ENCODE data around the gene PPP1R13L. TPM values are rescaled to one million over a fixed set of nuclear protein-coding genes. Genes with fewer than 3 reads are reported as not detected.

PPP1R13L gene
- total RNA-seq: 0.60 and 1.3 TPM in 2 replicates

GRCh38 chr19:45404557-45405434 is at the start of gene PPP1R13L:
PPP1R13L (minus strand) TSS chr19:45405069; CDS start chr19:45398318, 6,751 bp downstream.

GRCh38 chr19:45423589-45424190 is 18.8 kb upstream of the PPP1R13L start, which contains the start of gene ERCC1:
ERCC1 (minus strand) TSS chr19:45423917; CDS start chr19:45423374, 543 bp downstream.

GRCh38 chr19:45406226-45407090 is 1.6 kb upstream of the PPP1R13L start, which contains the start of gene POLR1G:
POLR1G (plus strand) TSS chr19:45406644; CDS start chr19:45406697, 53 bp downstream.

GRCh38 chr19:45370410-45371204 is 34.3 kb downstream of the PPP1R13L start, which contains the start of gene ERCC2:
ERCC2 (minus strand) TSS chr19:45370573; CDS start chr19:45370540, 33 bp downstream.

DNA sequence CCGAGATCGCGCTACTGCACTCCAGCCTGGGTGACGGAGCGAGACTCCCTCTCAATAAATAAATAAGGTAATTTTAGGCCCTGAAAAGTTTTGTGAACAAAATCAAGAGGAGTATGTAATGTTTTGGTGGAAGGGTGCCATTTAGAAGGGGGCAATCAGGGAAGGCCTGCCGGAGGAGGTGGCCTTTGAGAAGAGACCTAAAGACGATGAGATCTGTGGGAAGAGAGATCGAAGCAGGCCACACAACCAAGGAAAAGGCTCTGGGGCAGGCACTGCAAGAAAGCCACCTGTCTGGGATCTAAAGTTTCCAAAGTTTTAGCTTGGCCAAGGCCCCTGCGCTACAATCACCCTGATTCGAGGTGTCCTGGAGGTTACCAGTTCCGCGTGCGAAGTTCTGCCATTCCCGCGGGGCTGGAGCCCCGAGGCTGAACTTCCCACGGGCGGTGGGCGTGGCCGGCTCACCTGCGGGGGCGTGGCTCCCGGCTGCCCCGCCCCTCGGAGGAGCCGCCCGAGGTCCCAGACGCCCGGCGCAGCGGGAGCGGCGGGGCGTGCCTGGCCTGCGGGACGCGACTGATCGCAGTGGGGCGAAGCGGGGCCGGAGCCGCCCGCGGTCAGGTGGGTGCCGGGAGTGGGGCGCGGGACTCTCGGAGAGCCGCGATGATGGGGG is 64.5 kb downstream of the PPP1R13L start, which contains the start of gene KLC3:
TSS of gene KLC3 (plus strand) at position 519 of the 667 bp plus-strand sequence. CDS start 4,792 bp downstream, outside the sequence.

Other genes starting within 250 kb of the PPP1R13L start
- gene NKPD1, start 244.1 kb downstream of the PPP1R13L start, total RNA-seq: 0.47 and 0.52 TPM in 2 replicates
- 11.0 and 13.4 TPM in 2 replicates for gene TRAPPC6A, start 226.8 kb downstream of the PPP1R13L start, total RNA-seq
- gene BLOC1S3, start 226.3 kb downstream of the PPP1R13L start, total RNA-seq: 1.8 and 2.2 TPM in 2 replicates
- gene EXOC3L2, start 159.7 kb downstream of the PPP1R13L start, total RNA-seq: 0.16 TPM in 1 of 2 replicates, not detected in the other
- gene MARK4, start 153.8 kb downstream of the PPP1R13L start, total RNA-seq: 8.2 and 15.9 TPM in 2 replicates
- gene CKM, start 82.2 kb downstream of the PPP1R13L start, total RNA-seq: not detected in 2 replicates
- gene KLC3, start 64.3 kb downstream of the PPP1R13L start, total RNA-seq: 0.16 TPM in 1 of 2 replicates, not detected in the other
- gene ERCC2, start 34.5 kb downstream of the PPP1R13L start, total RNA-seq: 12.5 and 13.2 TPM in 2 replicates
- gene POLR1G, start 1.6 kb upstream of the PPP1R13L start, total RNA-seq: 1.5 and 2.0 TPM in 2 replicates
- 45.9 and 58.8 TPM in 2 replicates for gene ERCC1, start 18.8 kb upstream of the PPP1R13L start, total RNA-seq
- gene FOSB, start 62.9 kb upstream of the PPP1R13L start, total RNA-seq: 0.79 and 1.1 TPM in 2 replicates
- gene RTN2, start 92.0 kb upstream of the PPP1R13L start, total RNA-seq: 8.5 and 12.1 TPM in 2 replicates
- gene PPM1N, start 93.4 kb upstream of the PPP1R13L start, total RNA-seq: 5.5 and 7.5 TPM in 2 replicates
- 18.9 and 32.5 TPM in 2 replicates for gene VASP, start 102.4 kb upstream of the PPP1R13L start, total RNA-seq
- 2.7 and 3.5 TPM in 2 replicates for gene OPA3, start 179.7 kb upstream of the PPP1R13L start, total RNA-seq
- under 0.01 TPM in 1 of 2 replicates, not detected in the other for gene GPR4, start 197.1 kb upstream of the PPP1R13L start, total RNA-seq
- gene EML2, start 234.3 kb upstream of the PPP1R13L start, total RNA-seq: 31.2 and 48.1 TPM in 2 replicates

Measured in bronchial smooth muscle cell (primary cell).